Cardiac muscle cell (in vitro differentiated cells and primary cell): Measurements from ENCODE around the gene ZNF552. TPM values are rescaled to one million over a fixed set of nuclear protein-coding genes. Genes with fewer than 3 reads are reported as not detected.
"Not testable (repeated sequence)": the region's sequence is repeated elsewhere in the genome, so short reads cannot be mapped to it uniquely, and the experiment has no call there.

Source experiments
- DNase-seq, 2 donors: peaks; one replicate each; pipeline versions ENCODE4 v3.0.0 to v3.0.0-alpha.2; 2010 to 2017; ENCODE audit warnings: low read depth in 1 of 2, low spot score in 1 of 2
- H3K27ac ChIP-seq: fragments of 200-600 bp; sonication (generic); 2 replicates; pipeline ENCODE4 v1.5.1; 2016
- H3K27me3 ChIP-seq: fragments of 200-600 bp; sonication (generic); 2 replicates; pipeline ENCODE4 v1.6.0; 2016; ENCODE audit warnings: control low read depth
- H3K36me3 ChIP-seq: fragments of 200-600 bp; sonication (generic); 2 replicates; pipeline ENCODE4 v1.5.1; 2016; ENCODE audit warnings: control low read depth
- H3K4me1 ChIP-seq: fragments of 200-600 bp; sonication (generic); 2 replicates; pipeline ENCODE4 v1.8.1; 2017; ENCODE audit warnings: low read depth, mild to moderate bottlenecking, mixed run types
- H3K4me3 ChIP-seq: fragments of 200-600 bp; sonication (generic); 2 replicates; pipeline ENCODE4 v1.5.1; 2016; ENCODE audit warnings: mild to moderate bottlenecking
- H3K9me3 ChIP-seq: fragments of 200-600 bp; sonication (generic); 2 replicates; pipeline ENCODE4 v1.5.1; 2017; ENCODE audit warnings: low read depth, mild to moderate bottlenecking, control low read depth
- polyA plus RNA-seq: library from polyadenylated mRNA; unstranded; fragments of >200 nt; fragmentation: Nextera tagmentation; extraction: Ambion mirVana; gene quantifications from 2 replicates; pipeline ENCODE4 v1.2.1, GENCODE V29; 2016
- total RNA-seq: library from RNA; depleted of rRNA; stranded (reverse); fragments of >200 nt; gene quantifications from 2 replicates; pipeline ENCODE4 v1.2.3, GENCODE V29; 2016
- TF ChIP-seq, protein P1 (sequence below): IDR thresholded peaks from 2 replicates; pipeline ENCODE4 v1.5.1; 2012; ENCODE audit warnings: low read depth, mild to moderate bottlenecking, low read length

The ZNF552 gene
- total RNA-seq (3.8 and 6.6 TPM in 2 replicates), polyA plus RNA-seq (10.5 and 13.4 TPM in 2 replicates)

DNA sequence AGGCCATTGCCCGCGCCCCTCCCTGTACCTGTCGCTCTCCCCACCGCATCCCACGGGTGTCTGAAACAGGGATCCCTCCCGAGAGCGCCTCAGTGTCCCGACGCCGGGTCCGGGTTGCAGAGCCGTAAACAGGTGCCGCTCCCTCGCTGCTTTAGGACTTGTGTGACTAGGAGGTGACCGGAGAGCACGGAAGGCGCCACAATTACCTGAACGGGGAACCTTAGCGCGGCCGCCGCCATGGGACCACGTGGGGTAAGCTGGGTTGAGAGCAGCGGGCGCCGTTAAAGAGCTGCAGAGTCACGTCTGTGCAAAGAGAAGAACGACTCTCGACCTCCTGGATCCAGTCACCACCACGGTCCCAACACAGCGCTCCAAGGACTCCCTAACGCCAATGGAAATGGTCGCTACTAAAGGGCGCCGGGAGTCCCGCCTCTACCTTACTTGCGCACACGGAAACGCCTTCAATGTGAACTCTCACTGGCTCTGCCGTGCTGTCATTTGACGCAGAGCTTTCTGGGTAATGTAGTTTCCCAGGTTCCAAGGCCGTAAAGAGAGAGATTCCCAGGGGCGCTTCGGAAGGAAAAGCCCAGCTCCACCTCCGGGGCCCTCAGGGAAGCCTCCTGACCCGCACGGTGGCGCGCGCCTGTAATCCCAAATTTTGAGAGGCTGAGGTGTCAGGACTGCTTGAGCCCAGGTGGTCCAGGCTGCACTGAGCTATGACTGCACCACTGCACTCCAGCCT lies at the start of gene ZNF552:
ZNF552 (minus strand) TSS at position 409 of the 742 bp plus-strand sequence; CDS start at position 239, 170 bp downstream.
- Histone ChIP-seq H3K4me1 (peaks cover 9% of the 10 kb centered on the region), H3K27ac (peak within 1 kb of the TSS; percentile 87)
- peak; percentile 93 to 96 for DNase-seq

DNA sequence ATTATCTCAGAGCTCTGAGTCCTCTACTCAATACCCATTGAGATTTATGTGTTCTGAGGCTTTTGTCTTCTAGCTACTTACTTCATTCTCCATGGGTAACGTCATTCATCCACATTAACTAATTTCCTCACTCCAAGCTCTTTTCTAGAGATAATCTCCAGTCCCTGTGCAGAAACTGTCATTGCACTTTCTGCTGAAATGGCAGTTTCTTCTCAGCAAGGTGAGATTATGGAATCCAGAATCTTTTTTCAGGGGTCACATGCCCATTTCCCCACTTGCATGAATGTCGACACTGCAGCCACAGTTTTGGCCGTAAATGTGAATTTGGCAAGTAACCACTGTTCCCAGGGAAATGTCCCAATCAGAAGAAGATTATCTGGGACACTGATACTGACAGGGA lies 47.6 kb upstream of the ZNF552 start:
- Histone ChIP-seq H3K36me3 (peaks cover 42% of the 10 kb centered on the region), H3K27ac (peak overlapping the region; percentile 8)
- H3K9me3 ChIP-seq, H3K27me3 ChIP-seq, H3K4me3 ChIP-seq, DNase-seq, H3K4me1 ChIP-seq: not testable (repeated sequence)

More for the DNA sequence above, at the start of gene ZNF552:
- Histone ChIP-seq H3K9me3 (no peaks in the 10 kb centered on the region), H3K27me3 (no peaks in the 10 kb centered on the region), H3K36me3 (peaks cover 3% of the 10 kb centered on the region), H3K4me3 (peak within 1 kb of the TSS; percentile 73)
- TF ChIP-seq, protein P1, sequence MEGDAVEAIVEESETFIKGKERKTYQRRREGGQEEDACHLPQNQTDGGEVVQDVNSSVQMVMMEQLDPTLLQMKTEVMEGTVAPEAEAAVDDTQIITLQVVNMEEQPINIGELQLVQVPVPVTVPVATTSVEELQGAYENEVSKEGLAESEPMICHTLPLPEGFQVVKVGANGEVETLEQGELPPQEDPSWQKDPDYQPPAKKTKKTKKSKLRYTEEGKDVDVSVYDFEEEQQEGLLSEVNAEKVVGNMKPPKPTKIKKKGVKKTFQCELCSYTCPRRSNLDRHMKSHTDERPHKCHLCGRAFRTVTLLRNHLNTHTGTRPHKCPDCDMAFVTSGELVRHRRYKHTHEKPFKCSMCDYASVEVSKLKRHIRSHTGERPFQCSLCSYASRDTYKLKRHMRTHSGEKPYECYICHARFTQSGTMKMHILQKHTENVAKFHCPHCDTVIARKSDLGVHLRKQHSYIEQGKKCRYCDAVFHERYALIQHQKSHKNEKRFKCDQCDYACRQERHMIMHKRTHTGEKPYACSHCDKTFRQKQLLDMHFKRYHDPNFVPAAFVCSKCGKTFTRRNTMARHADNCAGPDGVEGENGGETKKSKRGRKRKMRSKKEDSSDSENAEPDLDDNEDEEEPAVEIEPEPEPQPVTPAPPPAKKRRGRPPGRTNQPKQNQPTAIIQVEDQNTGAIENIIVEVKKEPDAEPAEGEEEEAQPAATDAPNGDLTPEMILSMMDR, result no peak

DNA sequence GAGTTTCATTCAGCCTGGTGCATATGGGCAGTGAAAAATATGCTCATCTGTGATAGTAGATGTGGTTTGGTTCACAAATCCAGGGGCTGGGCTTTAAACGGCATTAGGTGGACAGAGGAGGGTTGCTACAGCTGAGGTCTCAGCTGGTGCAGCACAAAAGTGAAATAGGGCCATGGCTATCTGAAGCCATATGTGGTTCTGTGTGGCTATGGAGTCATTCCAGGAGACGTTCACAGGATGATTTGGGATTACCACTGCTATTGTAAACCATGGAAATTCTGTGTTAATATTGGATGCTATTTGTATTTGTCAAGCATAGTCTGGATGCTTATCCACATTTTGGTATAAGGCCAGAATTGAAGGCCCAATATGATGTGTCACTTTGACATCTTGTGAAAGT lies 39.4 kb upstream of the ZNF552 start:
- not testable (repeated sequence) for H3K27ac ChIP-seq, H3K9me3 ChIP-seq, H3K27me3 ChIP-seq, H3K4me3 ChIP-seq, H3K4me1 ChIP-seq, DNase-seq
- peaks cover 12% of the 10 kb centered on the region for H3K36me3 ChIP-seq

DNA sequence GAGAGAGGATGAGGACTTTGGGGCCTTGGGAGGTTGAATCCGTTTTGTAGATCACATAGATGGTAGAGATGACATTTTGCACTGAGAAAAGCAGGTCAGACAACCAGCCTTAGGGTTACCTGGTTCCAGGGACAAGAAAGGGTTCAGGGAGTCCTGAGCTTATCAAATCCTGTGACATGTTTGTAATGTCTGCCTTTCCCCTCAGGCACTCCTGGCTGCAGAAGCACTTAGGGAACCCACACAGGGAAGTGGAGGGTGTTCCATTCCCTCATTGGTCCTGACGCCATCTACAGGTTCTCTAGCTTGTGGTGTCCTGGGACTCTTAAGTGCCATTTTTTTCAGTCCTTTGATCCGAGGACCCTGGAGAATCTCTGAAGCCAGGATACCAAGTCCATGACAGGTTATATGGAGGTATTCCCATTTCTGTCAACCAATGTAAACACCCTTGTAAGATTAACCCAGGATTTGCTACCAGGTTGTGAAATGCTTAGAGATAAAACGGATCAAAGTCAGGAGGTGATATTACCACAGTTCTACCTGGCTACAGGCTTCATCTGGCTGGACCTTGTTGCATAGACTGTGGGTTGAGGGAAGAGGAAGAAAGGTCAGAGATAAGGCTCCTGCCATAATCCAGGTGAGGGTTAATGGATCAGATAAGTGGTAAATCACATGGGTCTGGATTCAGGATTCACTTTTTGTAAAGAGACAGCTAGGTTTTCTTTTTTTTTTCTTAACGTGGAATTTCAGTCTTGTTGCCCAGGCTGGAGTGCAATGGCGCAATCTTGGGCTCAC lies 37.3 kb upstream of the ZNF552 start:
- not testable (repeated sequence) for H3K9me3 ChIP-seq, H3K27ac ChIP-seq, DNase-seq, H3K4me3 ChIP-seq, H3K4me1 ChIP-seq, H3K27me3 ChIP-seq, H3K36me3 ChIP-seq

DNA sequence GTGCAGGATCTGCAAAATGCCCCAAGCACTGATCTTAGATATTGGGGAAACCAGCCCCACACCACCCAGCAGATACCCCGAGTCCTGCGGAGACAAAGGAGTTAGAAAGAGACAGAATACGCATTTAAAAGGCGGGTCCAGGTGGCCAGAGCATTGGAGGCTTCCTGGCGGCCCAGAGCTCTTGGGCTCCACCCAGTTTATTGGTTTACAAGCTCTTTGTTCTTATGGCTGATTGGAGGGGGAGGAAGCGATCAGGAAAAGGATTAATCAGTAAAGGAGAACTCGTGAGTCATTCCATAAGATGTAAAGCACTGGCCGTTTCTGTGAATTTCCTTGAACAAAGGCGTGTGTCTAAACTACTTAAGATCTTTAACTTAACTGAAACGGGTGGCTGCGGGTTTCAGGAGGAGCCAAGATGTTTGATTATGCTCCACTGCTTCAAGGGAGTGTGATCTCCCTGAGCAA lies 35.9 kb upstream of the ZNF552 start:
- no peaks in the 10 kb centered on the region for H3K36me3 ChIP-seq
- peak overlapping the region; percentile 64 for H3K27ac ChIP-seq
- H3K27me3 ChIP-seq, result no peaks in the 10 kb centered on the region
- peak in 1 of 2 donors; percentile 42 for DNase-seq
- no peaks in the 10 kb centered on the region for H3K4me1 ChIP-seq
- no peaks in the 10 kb centered on the region for H3K9me3 ChIP-seq
- TF ChIP-seq, protein P1, result no peak
- H3K4me3 ChIP-seq, result peak overlapping the region; percentile 41

DNA sequence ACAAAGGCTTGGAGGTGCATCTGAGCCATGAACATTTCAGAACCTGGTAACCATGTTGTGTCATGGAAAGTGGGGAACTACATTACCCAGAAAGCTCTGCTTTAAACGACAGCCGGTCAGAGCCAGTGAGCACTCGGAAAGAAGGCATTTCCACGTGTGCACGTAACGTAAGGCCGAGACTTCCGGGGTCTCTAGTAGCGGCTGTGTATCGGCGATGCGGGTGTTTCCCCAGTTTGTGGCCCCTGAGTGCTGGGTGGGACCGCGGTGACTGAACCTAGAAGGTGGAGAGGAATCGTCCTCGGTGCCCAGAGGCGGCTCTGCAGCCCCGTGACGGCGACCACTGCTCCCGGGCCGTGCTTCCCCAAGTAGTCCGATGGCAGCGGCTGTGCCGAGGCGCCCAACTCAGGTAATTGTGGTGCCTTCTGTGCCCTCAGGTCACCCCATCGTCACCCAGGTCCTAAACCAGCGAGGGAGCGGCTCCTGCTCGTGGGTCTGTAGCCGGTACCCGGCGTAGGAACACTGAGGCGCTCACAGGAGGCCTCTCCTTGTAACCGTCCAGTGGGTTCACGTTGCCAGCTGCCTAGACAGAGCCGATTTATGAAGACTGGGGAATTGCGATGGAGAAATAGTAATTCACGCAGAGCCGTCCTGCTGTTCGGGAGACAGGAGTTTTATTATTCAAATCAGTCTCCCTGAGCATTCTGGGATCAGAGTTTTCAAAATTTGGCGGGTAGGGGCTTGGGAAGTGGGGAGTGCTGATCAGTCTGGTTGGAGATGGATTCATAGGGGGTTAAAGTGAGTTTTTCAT lies 35.2 kb upstream of the ZNF552 start, which contains the start of gene ZNF587:
ZNF587 (plus strand) TSS at position 194 of the 808 bp plus-strand sequence; CDS start at position 374, 180 bp downstream.
- Histone ChIP-seq H3K27ac (peak within 1 kb of the TSS; percentile 64), H3K4me3 (peak within 1 kb of the TSS; percentile 41)
- H3K4me1 ChIP-seq, H3K27me3 ChIP-seq, H3K9me3 ChIP-seq, H3K36me3 ChIP-seq: not testable (repeated sequence)
- peak; percentile 87 to 90 for DNase-seq

DNA sequence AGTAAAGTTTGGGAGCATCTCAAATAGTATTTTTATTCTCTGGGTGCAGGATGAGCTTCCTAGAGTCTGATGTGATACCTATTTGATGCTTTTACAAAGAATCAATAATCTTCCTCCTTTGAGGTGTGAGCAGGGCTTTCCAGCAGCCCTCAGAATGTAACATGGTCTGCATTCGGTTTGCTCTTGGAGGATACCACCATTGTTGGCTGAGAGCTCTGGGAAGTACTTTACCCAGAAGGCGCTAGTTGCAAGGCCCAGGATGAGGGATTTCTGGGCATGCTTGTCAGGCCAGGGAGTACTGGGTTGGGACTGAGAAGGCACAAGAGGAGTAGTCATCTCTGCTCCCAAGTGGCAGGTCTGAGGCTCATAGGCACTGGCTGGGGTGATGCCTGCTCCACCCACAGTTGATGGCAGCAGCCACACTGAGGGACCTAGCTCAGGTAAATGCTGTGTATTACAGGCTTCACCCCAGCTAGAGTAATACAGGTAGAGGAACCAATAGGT lies 34.5 kb upstream of the ZNF552 start:
- H3K27me3 ChIP-seq, H3K9me3 ChIP-seq, H3K4me1 ChIP-seq, H3K4me3 ChIP-seq, DNase-seq, H3K36me3 ChIP-seq: not testable (repeated sequence)
- peak overlapping the region; percentile 16 for H3K27ac ChIP-seq

DNA sequence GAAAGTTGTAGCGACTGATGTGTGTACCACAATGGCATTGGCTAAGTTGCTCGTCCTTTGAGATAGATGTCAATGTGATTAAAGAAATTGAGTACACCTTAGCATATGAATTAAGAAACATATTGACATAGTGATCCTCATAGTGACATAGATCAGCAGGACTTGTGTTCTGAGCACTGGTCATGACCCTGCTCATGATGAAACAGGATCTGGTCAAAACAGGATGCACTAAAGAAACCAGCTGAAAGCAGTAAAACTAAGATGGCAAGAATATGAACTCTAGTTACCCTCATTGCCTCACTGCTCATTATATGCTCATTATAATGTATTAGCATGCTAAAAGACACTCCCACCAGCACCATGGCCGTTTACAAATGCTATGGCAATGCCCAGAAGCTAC lies 32.5 kb upstream of the ZNF552 start:
- not testable (repeated sequence) for H3K4me1 ChIP-seq, H3K27ac ChIP-seq, DNase-seq, H3K27me3 ChIP-seq, H3K4me3 ChIP-seq, H3K9me3 ChIP-seq, H3K36me3 ChIP-seq
